GM12878 (cell line): ENCODE results near the gene MAP4K2. TPM values are rescaled to one million over a fixed set of nuclear protein-coding genes. Genes with fewer than 3 reads are reported as not detected.
A peak's percentile ranks its signal among the peaks of the same experiment; 100 is the strongest.

ENCODE experiments used
- ATAC-seq: fragments of 200-7000 bp; cut with Tn5 transposase; 3 replicates; pipeline ENCODE4 v1.9.1; 2020; ENCODE audit warnings: mild to moderate bottlenecking, moderate library complexity
- BruUV-seq: library from RNA; stranded (reverse); fragments of 400-500 nt; replicated peaks from 2 replicates; lab custom pipeline; 2021; lab: Mats Ljungman, UMichigan
- CTCF ChIA-PET: fragments of 300-600 bp; sonication (Branson Sonifier 250); formaldehyde crosslinking; extraction: SDS; loops from one replicate; lab custom pipeline; 2021; ENCODE audit warnings: inconsistent platforms; lab: Yijun Ruan, JAX
- POLR2A ChIA-PET: fragments of 350-600 bp; formaldehyde crosslinking; extraction: SDS; loops from one replicate; lab custom pipeline; 2021; ENCODE audit warnings: inconsistent platforms; lab: Charles Lee
- RAD21 ChIA-PET: fragments of 300-600 bp; sonication (Branson Sonifier 250); formaldehyde crosslinking; loops from one replicate; lab custom pipeline; 2023; ENCODE audit warnings: antibody characterized with exemption; ENCODE audit not compliant: unreplicated experiment; lab: Charles Lee
- SMC1A ChIA-PET: fragments of 300-600 bp; sonication (Branson Sonifier 250); formaldehyde crosslinking; loops from one replicate; lab custom pipeline; 2023; ENCODE audit not compliant: unreplicated experiment, uncharacterized antibody; lab: Charles Lee
- DNase-seq: peaks from one replicate; pipeline ENCODE4 v3.0.0-alpha.2; 2011; ENCODE audit warnings: low read depth, low spot score
- FAIRE-seq: peaks from 3 replicates; lab custom pipeline; 2011; peaks lifted over from hg19 to GRCh38; lab: Jason Lieb, UNC
- H2AFZ ChIP-seq: 2 replicates; pipeline ENCODE4 v1.6.0; 2011; ENCODE audit warnings: low read depth, low read length, control low read depth; ENCODE audit not compliant: control insufficient read depth
- H3K27ac ChIP-seq: 2 replicates; pipeline ENCODE4 v1.5.1; 2011; ENCODE audit warnings: control low read depth; ENCODE audit not compliant: control insufficient read depth, insufficient read depth
- H3K27me3 ChIP-seq, 2 experiments: replicated peaks in 1 of 2; 2 replicates each; pipeline versions ENCODE4 v1.6.0 to v1.6.1; 2011; ENCODE audit warnings: low read length in 1 of 2; ENCODE audit not compliant: control insufficient read depth in 2 of 2, insufficient read depth in 2 of 2
- H3K36me3 ChIP-seq, 2 experiments: 2 replicates each; pipeline ENCODE4 v1.5.1; 2011; ENCODE audit warnings: low read length in 1 of 2; ENCODE audit not compliant: control insufficient read depth in 2 of 2, insufficient read depth in 2 of 2
- H3K4me1 ChIP-seq: 2 replicates; pipeline ENCODE4 v1.6.1; 2011; ENCODE audit warnings: mild to moderate bottlenecking, low read length, moderate library complexity, mixed read lengths; ENCODE audit not compliant: control insufficient read depth, insufficient read depth
- H3K4me2 ChIP-seq: 2 replicates; pipeline ENCODE4 v1.6.0; 2011; ENCODE audit warnings: control low read depth; ENCODE audit not compliant: control insufficient read depth, insufficient read depth
- H3K4me3 ChIP-seq: fragments of 200-600 bp; sonication (generic); 2 replicates; pipeline ENCODE4 v1.5.1; 2016
- H3K79me2 ChIP-seq: 2 replicates; pipeline ENCODE4 v1.6.0; 2011; ENCODE audit warnings: low read length; ENCODE audit not compliant: control insufficient read depth, insufficient read depth
- H3K9ac ChIP-seq: 2 replicates; pipeline ENCODE4 v1.8.0; 2011; ENCODE audit warnings: low read length, control low read depth, mixed read lengths; ENCODE audit not compliant: control insufficient read depth, insufficient read depth
- H3K9me3 ChIP-seq: replicated peaks from 3 replicates; pipeline ENCODE4 v1.5.1; 2011; ENCODE audit warnings: mild to moderate bottlenecking, low read length; ENCODE audit not compliant: control insufficient read depth, insufficient read depth
- H4K20me1 ChIP-seq: 2 replicates; pipeline ENCODE4 v1.6.0; 2011; ENCODE audit not compliant: control insufficient read depth, insufficient read depth
- CBX5 ChIP-seq: sonication (generic); IDR thresholded peaks from 2 replicates; pipeline ENCODE4 v1.6.1; 2016; ENCODE audit warnings: low read depth, moderate library complexity, mild to moderate bottlenecking, inconsistent platforms
- DPF2 ChIP-seq: fragments of 450-650 bp; IDR thresholded peaks from 2 replicates; pipeline ENCODE4 v1.6.1; 2017; ENCODE audit warnings: mild to moderate bottlenecking
- IKZF1 ChIP-seq: fragments of 450-650 bp; conservative IDR thresholded peaks from 2 replicates; pipeline ENCODE4 v1.6.1; 2017; ENCODE audit warnings: antibody characterized with exemption, mild to moderate bottlenecking
- LARP7 ChIP-seq: fragments of 450-650 bp; IDR thresholded peaks from 2 replicates; pipeline ENCODE4 v1.6.1; 2017; ENCODE audit warnings: mild to moderate bottlenecking
- NR2F1 ChIP-seq: fragments of 450-650 bp; conservative IDR thresholded peaks from 2 replicates; pipeline ENCODE4 v1.6.1; 2017; ENCODE audit warnings: mild to moderate bottlenecking
- RELA ChIP-seq: fragments of 450-650 bp; IDR thresholded peaks from 2 replicates; pipeline ENCODE4 v1.8.0; 2014; ENCODE audit warnings: borderline replicate concordance; ENCODE audit not compliant: partially characterized antibody
- SMC3 ChIP-seq: IDR thresholded peaks from 2 replicates; pipeline ENCODE4 v1.6.1; 2011; ENCODE audit warnings: low read length, improper control_type of control experiment, borderline replicate concordance
- ZBTB40 ChIP-seq: fragments of 450-650 bp; IDR thresholded peaks from 2 replicates; pipeline ENCODE4 v1.6.1; 2016; ENCODE audit warnings: mild to moderate bottlenecking, moderate library complexity, borderline replicate concordance
- WGBS: methylation state at CpG from one replicate; pipeline ENCODE4 v1.1.6; 2016; ENCODE audit warnings: low lambda C conversion rate; ENCODE audit not compliant: insufficient replicate concordance, insufficient coverage; ENCODE audit errors: missing lambda C conversion rate; 5-methylcytosine and 5-hydroxymethylcytosine counted together
- in situ Hi-C: fragments of 300-500 bp; cut with MboI; formaldehyde crosslinking; loops from 9 replicates; pipeline ENCODE4 v1.14.3; 2018; ENCODE audit warnings: mixed read lengths
- intact Hi-C: fragments of 100-400 bp; cut with micrococcal nuclease; formaldehyde crosslinking; loops from one replicate; pipeline ENCODE4 v1.14.2; 2022; ENCODE audit not compliant: unreplicated experiment
- polyA plus RNA-seq, 11 experiments: library from polyadenylated mRNA; depleted of rRNA in 4 of 11; unstranded in 6 of 11; stranded (reverse) in 5 of 11; fragments of >200 nt; fragmentation: Nextera tagmentation in 4 of 11; fragmentation: Illumina TruSeq in 1 of 11; extraction: Ambion mirVana in 4 of 11; extraction: Trizol in 1 of 11; gene quantifications; 1 replicate in 1 of 11; 2 replicates in 10 of 11; pipeline versions ENCODE4 v1.2.1 to v1.2.3, GENCODE V29; 2011 to 2016; ENCODE audit warnings: inconsistent platforms in 2 of 11, missing spikeins in 2 of 11, low read depth in 1 of 11
- total RNA-seq, 4 experiments: library from RNA; depleted of rRNA in 3 of 4; stranded (reverse); fragments of >200 nt in 3 of 4; fragmentation: Illumina TruSeq in 1 of 4; extraction: Trizol in 1 of 4; gene quantifications; 2 replicates each; pipeline versions ENCODE4 v1.2.1 to v1.2.3, GENCODE V29; 2013 to 2021

Gene MAP4K2
- total and polyA plus RNA-seq, 10 of the 15 experiments (the other 5 are each of a cell fraction or from before 2014, with no cell fraction given): 0.98 to 78.1 (median 48.9) TPM

DNA sequence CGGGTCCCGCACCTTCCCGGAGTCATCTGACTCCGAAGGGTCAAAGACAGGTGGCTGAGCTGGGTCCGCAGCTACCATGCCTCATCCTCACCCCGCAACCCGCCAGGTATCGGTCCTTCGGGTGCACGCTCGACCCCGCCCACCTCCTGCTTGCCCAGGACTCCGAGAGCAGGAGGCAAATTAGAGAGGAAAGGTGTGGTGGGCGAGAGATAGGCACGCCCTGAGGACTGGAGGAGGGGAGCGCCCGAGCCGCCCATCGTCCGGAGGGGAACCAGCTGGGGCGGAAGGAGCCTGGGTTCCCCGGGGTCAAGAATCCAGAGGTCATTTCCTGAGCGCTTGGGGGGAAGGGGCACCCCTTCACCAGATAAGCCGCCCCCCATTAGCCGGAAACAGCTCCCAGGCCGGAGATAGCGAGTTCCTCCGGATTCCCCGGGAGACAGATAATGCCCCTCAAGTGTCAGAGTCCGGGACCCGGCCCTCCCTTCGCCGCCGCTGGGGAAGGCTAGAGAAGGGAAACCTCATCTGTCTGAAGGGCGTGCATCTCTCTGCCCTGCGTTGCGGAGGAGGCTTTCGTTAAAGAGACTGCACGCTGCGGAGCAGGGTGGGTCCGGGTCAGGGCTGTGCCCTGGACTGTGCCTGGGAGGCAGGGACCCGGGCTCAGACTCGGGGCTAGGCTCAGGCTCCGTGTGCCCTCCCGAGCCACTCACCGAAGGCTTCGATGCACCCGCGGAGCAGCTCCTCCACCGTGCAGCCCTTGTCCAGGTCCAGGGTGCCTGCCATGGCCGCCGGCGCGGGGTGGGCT lies 60.7 kb downstream of the MAP4K2 start:
- peak overlapping the region; percentile 7; the same call in 1 of the 2 replicates for H3K9ac ChIP-seq
- ATAC-seq (peak; percentile 15), DNase-seq (no peak), FAIRE-seq (no peak)
- no peaks in the 10 kb centered on the region for H3K9me3 ChIP-seq
- peak overlapping the region; percentile 55 for H2AFZ ChIP-seq
- ChIA-PET CTCF (interaction anchor here (0.5 to 9.7 kb wide), 14 partner anchors 8 to 293 kb away, joined by 3 to 86 read pairs (median 4); partner anchors contain the start of gene PPP2R5B), SMC1A (interaction anchor here (1.0 to 3.2 kb wide), 3 partner anchors 9 to 53 kb away, joined by 3 to 15 read pairs (median 3); no protein-coding TSS in a partner anchor), POLR2A (interaction anchor here (0.6 kb wide), 2 partner anchors 29 to 316 kb away, joined by 3 read pairs; no protein-coding TSS in a partner anchor), RAD21 (interaction anchor here (0.7 to 3.6 kb wide), 6 partner anchors 17 to 56 kb away, joined by 3 to 21 read pairs (median 3); no protein-coding TSS in a partner anchor)
- peaks cover 0 to 5% of the 10 kb centered on the region in 2 experiments; a peak in 3 of 4 replicates for H3K27me3 ChIP-seq
- intact Hi-C loops (loop anchor here (2.0 kb wide), 3 partner anchors 25 to 293 kb away; no protein-coding TSS in a partner anchor), in situ Hi-C loops (no loop called here)
- H3K4me2 ChIP-seq: peak overlapping the region; percentile 92
- WGBS: 5% methylated on average over 54 of the region's 54 CpGs
- H4K20me1 ChIP-seq: no peaks in the 10 kb centered on the region
- H3K4me1 ChIP-seq: peaks cover 29% of the 10 kb centered on the region
- H3K27ac ChIP-seq: no peak overlapping the region
- no peaks in the 10 kb centered on the region for H3K36me3 ChIP-seq
- no TSS peak for BruUV-seq
- no peaks in the 10 kb centered on the region for H3K79me2 ChIP-seq
- peak overlapping the region; percentile 35 for H3K4me3 ChIP-seq
- TF ChIP-seq NR2F1 (0 out of 2 replicates have a peak, but pooled peaks have one; percentile 38), RELA (peak; percentile 6), SMC3 (no peak), LARP7 (0 out of 2 replicates have a peak, but pooled peaks have one; percentile 81), ZBTB40 (0 out of 2 replicates have a peak, but pooled peaks have one; percentile 11), CBX5 (no peak), DPF2 (peak; percentile 60), IKZF1 (peak; percentile 39)
